HPDE6-E6E7 (cell line): ENCODE results near the gene KLK6.

Experiments
- DNase-seq: peaks from one replicate; pipeline ENCODE4 v3.0.0; 2011; ENCODE audit warnings: missing footprints; ENCODE audit errors: extremely low spot score

Gene KLK6

DNA sequence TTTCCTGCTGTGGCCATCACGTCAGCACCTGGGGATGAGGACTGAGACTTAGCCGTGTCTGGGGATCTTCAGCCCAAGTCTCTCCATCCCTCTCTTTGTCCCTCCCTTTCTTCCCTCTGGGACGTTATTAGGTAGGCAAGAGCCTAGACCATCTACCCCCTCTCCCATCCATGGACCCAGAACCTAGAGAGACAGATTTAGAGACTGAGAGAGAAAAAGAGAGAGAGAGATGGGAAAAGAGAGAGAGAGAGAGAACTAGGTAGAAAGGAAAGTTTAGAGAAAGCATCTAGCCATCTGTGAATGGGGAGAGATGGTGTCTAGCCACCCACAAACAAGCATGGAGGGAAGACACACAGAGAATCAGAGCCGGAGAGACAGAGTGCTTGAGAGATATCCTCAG is 58.7 kb downstream of the KLK6 start:
- no peak for DNase-seq

DNA sequence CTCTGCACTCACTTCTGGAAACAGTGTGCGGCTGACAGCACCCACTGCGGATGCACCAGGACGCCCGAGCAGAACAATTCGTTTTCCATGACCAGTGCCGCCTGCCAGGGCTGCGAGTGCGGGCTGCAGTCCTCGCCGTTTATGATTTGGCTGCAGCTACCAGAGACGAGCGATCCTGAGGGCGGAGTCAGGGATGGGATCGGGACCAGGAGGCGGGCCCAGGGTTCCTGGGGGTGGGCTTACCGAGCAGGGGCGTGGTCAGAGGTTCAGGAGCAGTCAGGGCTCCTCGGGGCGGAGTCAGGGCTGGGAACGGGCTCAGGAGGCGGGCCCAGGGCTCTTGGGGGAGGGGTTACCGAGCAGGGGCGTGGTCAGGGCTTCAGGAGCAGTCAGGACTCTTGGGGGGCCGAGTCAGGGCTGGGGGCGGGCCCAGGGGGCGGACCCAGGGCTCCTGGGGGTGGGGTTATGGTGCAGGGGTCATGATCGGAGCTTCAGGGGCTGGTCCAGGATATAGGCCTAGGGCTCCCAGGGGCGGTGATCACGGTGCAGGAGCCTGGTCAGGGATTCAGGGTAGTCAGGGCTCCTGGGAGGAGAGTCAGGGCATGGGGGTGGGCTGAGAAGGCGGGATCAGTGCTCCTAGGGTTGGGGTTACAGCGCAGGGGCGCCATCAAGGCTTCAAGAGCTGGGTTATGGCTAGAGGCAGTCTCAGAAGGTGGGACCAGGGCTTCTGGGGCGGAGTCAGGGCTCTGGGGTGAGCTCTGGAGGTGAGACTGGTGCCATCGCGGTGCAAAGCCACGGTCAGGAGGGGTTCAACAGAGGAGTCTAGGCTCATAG is 59.9 kb downstream of the KLK6 start:
- DNase-seq, result no peak
